ENCODE data around the gene QRICH1. TPM values are rescaled to one million over a fixed set of nuclear protein-coding genes. Genes with fewer than 3 reads are reported as not detected.

The QRICH1 gene
- total and polyA plus RNA-seq, 2 of the 13 experiments (the other 11 are each of a cell fraction or from before 2014, with no cell fraction given) = 52.6 to 102 TPM

DNA sequence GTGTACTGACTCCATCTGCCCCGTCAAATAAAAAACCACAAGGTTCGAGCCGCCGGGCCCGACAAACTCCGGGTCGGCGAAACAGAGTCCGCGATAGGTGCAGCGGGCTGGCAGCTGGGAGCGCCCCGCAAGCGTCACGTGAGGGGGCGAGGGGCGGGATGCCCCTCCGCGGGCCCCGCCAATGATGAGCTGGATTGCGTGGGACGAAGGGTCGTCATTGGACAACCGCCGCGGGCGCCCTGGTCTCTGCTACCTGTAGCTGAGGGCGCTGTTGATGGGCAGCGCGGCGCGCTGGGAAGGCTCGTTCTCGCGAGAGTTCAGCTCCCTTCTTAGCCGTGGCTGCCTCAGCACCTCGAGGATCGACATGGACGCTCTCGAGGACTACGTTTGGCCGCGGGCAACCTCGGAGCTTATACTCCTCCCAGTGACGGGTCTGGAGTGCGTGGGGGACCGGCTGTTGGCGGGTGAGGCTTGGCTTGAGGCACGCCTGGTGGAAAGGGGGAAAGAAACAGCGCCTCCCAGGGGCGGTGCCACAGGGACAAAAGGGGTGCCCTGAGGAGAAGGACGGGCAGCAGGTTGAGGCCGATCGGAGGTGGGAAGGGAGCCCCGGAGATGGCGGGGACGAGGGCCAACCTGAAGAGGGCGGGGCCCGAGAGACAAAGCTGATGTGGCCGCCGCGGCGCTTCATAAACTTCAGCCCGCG is 86.7 kb downstream of the QRICH1 start, which contains the start of gene WDR6 (continued):
- TF ChIP-seq, protein P1, sequence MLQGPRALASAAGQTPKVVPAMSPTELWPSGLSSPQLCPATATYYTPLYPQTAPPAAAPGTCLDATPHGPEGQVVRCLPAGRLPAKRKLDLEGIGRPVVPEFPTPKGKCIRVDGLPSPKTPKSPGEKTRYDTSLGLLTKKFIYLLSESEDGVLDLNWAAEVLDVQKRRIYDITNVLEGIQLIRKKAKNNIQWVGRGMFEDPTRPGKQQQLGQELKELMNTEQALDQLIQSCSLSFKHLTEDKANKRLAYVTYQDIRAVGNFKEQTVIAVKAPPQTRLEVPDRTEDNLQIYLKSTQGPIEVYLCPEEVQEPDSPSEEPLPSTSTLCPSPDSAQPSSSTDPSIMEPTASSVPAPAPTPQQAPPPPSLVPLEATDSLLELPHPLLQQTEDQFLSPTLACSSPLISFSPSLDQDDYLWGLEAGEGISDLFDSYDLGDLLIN (CRISPR knock-in tag; IDR thresholded peaks at IDR 0.05; ENCODE audit: borderline replicate concordance) = peak; percentile 61; the same call in 1 of the 2 replicates
- no peak for TF ChIP-seq GTF3A (CRISPR knock-in tag; conservative IDR thresholded peaks at IDR 0.05)
- TF ChIP-seq ZNF274 (CRISPR knock-in tag; IDR thresholded peaks at IDR 0.05) = peak; percentile 62; the same call in 1 of the 2 replicates
- no peak for TF ChIP-seq MTF2 (CRISPR knock-in tag; IDR thresholded peaks at IDR 0.05; ENCODE audit: borderline replicate concordance)
- TF ChIP-seq, protein P2, sequence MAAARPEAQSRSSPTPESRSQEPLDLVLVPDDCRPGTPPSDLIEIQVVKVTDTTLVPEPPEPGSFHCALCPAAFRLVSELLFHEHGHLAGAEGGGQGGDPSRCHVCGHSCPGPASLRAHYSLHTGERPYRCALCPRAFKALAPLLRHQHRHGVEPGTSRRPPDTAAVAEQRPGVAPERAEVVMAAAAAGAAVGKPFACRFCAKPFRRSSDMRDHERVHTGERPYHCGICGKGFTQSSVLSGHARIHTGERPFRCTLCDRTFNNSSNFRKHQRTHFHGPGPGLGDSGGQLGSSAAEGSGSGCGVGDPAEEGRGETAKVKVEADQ (CRISPR knock-in tag; IDR thresholded peaks at IDR 0.05; ENCODE audit: borderline replicate concordance) = no peak; the same call in 1 of the 2 replicates
- TF ChIP-seq TAF15 (IDR thresholded peaks at IDR 0.05; ENCODE audit: low read depth, low read length, poor library complexity, severe bottlenecking) = no peak
- TF ChIP-seq TFE3 (CRISPR knock-in tag; IDR thresholded peaks at IDR 0.05) = peak; percentile 94
- TF ChIP-seq ZFP1 (CRISPR knock-in tag; IDR thresholded peaks at IDR 0.05) = no peak
- 0 out of 2 replicates have a peak, but pooled peaks have one; percentile 21 for TF ChIP-seq ZBTB1 (CRISPR knock-in tag; IDR thresholded peaks at IDR 0.05; ENCODE audit: borderline replicate concordance)
- TF ChIP-seq ZMAT5 (CRISPR knock-in tag; IDR thresholded peaks at IDR 0.05; ENCODE audit: borderline replicate concordance, low read depth) = no peak
- no peak for TF ChIP-seq ZNF569 (CRISPR knock-in tag; IDR thresholded peaks at IDR 0.05; ENCODE audit: borderline replicate concordance)
- no peak for TF ChIP-seq NR2F6 (IDR thresholded peaks at IDR 0.05)
- TF ChIP-seq NR2F6 (CRISPR knock-in tag; IDR thresholded peaks at IDR 0.05) = peak; percentile 26
- no peak; the same call in 1 of the 2 replicates for TF ChIP-seq XBP1 (CRISPR knock-in tag; IDR thresholded peaks at IDR 0.05)
- TF ChIP-seq ZKSCAN5 (CRISPR knock-in tag; IDR thresholded peaks at IDR 0.05) = no peak
- peak; percentile 99 for TF ChIP-seq BHLHE40 (IDR thresholded peaks at IDR 0.05; ENCODE audit: low read length)
- peak; percentile 86 for TF ChIP-seq ZNF280B (CRISPR knock-in tag; IDR thresholded peaks at IDR 0.05; ENCODE audit: borderline replicate concordance)
- TF ChIP-seq, protein P3, sequence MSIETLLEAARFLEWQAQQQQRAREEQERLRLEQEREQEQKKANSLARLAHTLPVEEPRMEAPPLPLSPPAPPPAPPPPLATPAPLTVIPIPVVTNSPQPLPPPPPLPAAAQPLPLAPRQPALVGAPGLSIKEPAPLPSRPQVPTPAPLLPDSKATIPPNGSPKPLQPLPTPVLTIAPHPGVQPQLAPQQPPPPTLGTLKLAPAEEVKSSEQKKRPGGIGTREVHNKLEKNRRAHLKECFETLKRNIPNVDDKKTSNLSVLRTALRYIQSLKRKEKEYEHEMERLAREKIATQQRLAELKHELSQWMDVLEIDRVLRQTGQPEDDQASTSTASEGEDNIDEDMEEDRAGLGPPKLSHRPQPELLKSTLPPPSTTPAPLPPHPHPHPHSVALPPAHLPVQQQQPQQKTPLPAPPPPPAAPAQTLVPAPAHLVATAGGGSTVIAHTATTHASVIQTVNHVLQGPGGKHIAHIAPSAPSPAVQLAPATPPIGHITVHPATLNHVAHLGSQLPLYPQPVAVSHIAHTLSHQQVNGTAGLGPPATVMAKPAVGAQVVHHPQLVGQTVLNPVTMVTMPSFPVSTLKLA (IDR thresholded peaks at IDR 0.05) = peak; percentile 55; the same call in 1 of the 2 replicates
- TF ChIP-seq ZC3H13 (CRISPR knock-in tag; IDR thresholded peaks at IDR 0.05) = no peak
- TF ChIP-seq FOXP4 (CRISPR knock-in tag; IDR thresholded peaks at IDR 0.05) = 0 out of 2 replicates have a peak, but pooled peaks have one; percentile 45

Data from HepG2 (cell line).